T-helper 1 cell treated with Interleukin-12 subunit alpha and Interleukin-12 subunit beta and Interleukin-4 antibody, amounts not matched to agents 30 μg/mL and 1 μg/mL, for 36 hours (primary cell): ENCODE results near the gene HERC4.
"Not testable (repeated sequence)": the region's sequence is repeated elsewhere in the genome, so short reads cannot be mapped to it uniquely, and the experiment has no call there.

ENCODE experiments used
- H3K27ac Mint-ChIP-seq: one replicate; pipeline ENCODE4 v1.8.0; 2021; ENCODE audit warnings: mild to moderate bottlenecking, mixed read lengths
- H3K27me3 Mint-ChIP-seq: one replicate; pipeline ENCODE4 v1.8.0; 2021; ENCODE audit warnings: low read depth, mixed read lengths
- H3K36me3 Mint-ChIP-seq: one replicate; pipeline ENCODE4 v1.8.0; 2021; ENCODE audit warnings: low read depth, mixed read lengths
- H3K4me1 Mint-ChIP-seq: one replicate; pipeline ENCODE4 v1.8.0; 2021; ENCODE audit warnings: low read depth, mixed read lengths
- H3K4me3 Mint-ChIP-seq: one replicate; pipeline ENCODE4 v1.8.0; 2021; ENCODE audit warnings: mild to moderate bottlenecking, moderate library complexity, mixed read lengths
- H3K9me3 Mint-ChIP-seq: one replicate; pipeline ENCODE4 v1.8.0; 2021; ENCODE audit warnings: mixed read lengths

HERC4 gene

DNA sequence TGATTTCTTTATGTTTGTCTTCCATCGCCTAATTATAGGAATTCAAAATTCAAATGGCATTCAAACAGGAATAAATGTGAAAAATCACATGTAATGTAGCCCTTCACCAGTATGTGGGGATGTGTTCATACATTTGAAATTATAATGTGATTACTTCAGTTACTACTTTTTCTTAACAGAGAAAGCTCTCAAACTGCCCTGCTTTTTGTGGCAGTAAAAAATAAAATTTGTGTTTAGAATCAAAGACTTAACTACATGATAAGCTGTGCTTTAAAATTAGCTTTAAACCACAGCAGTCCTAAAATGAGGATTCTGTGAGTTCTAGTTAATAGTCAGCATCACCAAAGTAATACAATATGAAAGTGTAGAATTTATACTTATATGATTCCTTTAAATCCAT, 7.8 kb upstream of the HERC4 start:
- Mint-ChIP-seq H3K4me1 (peaks cover 8% of the 10 kb centered on the region), H3K27me3 (peaks cover 11% of the 10 kb centered on the region), H3K9me3 (no peaks in the 10 kb centered on the region), H3K27ac (no peak overlapping the region), H3K36me3 (no peaks in the 10 kb centered on the region), H3K4me3 (no peak overlapping the region)

DNA sequence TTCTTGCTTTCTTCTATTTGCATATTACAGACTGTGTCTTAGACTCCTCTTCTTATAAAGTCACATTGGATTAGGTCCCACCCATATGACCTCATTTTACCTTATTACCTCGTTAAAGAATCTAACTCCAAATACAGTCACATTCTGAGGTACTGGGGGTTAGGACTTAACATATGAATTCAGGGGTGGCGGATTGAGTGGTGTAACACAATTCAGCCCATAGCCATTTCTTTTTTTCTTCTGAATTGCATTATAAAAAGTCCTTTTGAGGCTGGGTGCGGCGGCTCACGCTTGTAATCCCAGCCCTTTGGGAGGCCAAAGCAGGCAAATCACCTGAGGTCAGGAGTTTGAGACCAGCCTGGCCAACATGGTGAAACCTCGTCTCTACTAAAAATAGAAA, 6.8 kb upstream of the HERC4 start:
- H3K4me1 Mint-ChIP-seq = peaks cover 2% of the 10 kb centered on the region
- no peaks in the 10 kb centered on the region for H3K9me3 Mint-ChIP-seq
- H3K27ac Mint-ChIP-seq = no peak overlapping the region
- H3K36me3 Mint-ChIP-seq = no peaks in the 10 kb centered on the region
- H3K27me3 Mint-ChIP-seq = peaks cover 11% of the 10 kb centered on the region
- H3K4me3 Mint-ChIP-seq = no peak overlapping the region

DNA sequence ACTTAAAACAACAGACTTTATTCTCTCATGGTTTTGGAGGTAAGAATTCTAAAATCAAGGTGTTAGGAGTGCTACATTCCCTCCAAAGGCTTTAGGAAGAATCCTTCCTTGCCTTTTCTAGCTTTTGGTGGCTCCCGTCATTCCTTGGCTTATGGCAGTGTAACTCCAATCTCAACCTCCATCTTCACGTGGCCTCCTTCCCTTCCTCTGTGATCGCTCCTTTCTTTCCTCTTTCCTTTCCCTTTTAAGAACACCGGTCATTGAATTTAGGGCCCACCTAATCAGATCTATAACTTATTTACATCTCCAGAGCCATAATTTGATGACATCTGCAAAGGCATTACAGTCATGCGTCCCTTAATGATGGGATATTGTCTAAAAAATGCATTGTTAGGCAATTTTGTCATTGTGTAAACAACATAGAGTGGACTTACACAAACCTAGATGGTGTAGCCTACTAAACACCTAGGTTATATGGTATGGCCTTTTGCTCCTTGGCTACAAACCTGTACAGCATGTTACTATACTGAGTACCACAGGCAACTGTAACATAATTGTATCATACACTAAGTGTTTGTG, 5.9 kb upstream of the HERC4 start:
- Mint-ChIP-seq H3K27ac (no peak overlapping the region), H3K4me3 (no peak overlapping the region), H3K9me3 (no peaks in the 10 kb centered on the region), H3K27me3 (peaks cover 11% of the 10 kb centered on the region), H3K4me1 (peaks cover 2% of the 10 kb centered on the region), H3K36me3 (no peaks in the 10 kb centered on the region)

DNA sequence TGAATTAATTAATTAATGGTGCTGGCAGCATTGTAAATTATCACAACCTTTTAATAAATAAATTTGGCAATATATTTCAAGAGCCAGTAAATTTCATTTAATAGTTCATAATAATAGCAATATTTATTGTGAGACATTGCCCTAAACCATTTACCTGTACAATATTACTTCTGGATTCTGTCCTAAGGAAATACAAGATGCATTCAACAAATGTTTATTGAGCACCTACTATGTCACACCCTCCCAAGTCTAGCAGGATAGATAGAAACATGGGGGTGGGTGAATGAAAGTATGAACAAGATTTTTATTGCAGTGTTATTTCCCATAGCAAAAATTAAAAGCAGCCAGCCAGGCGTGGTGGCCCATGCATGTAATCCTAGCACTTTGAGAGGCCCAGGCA, 4.4 kb upstream of the HERC4 start:
- Mint-ChIP-seq H3K27me3 (peaks cover 11% of the 10 kb centered on the region), H3K4me3 (no peak overlapping the region), H3K4me1 (peaks cover 7% of the 10 kb centered on the region), H3K36me3 (no peaks in the 10 kb centered on the region), H3K9me3 (no peaks in the 10 kb centered on the region), H3K27ac (no peak overlapping the region)

DNA sequence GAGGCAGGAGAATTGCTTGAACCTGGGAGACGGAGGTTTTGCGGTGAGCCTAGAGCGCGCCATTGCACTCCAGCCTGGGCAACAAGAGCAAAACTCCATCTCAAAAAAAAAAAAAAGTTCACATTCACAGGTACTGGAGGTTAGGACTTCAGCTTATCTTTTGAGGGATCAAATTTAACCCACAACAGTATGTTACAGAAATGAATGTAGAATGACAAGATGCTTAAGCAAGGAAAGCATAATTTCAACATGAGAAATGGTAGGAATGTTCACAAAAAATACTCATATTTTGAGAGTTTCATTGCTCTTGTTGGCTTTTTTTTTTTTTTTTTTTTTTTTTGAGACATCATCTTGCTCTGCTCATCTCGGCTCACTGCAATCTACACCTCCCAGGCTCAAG, 1.9 kb upstream of the HERC4 start:
- no peak overlapping the region for H3K27ac Mint-ChIP-seq
- peaks cover 5% of the 10 kb centered on the region for H3K36me3 Mint-ChIP-seq
- peaks cover 5% of the 10 kb centered on the region for H3K27me3 Mint-ChIP-seq
- H3K9me3 Mint-ChIP-seq = no peaks in the 10 kb centered on the region
- H3K4me1 Mint-ChIP-seq = peaks cover 22% of the 10 kb centered on the region
- H3K4me3 Mint-ChIP-seq = no peak overlapping the region

DNA sequence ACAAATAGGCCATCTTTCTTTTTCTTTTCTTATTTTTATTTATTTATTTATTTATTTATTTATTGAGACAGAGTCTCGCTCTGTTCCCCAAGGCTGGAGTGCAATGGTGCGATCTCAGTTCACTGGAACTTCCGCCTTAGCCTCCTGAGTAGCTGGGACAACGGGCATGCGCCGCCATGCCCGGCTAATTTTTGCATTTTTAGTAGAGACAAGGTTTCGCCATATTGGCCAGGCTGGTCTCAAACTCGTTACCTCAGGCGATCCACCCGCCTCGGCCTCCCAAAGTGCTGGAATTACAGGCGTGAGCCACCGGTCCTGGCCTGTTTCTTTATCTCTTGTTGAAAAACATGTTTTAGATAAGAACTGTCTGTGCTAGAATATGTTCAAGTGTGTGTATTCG, 998 bp upstream of the HERC4 start:
- H3K27me3 Mint-ChIP-seq, H3K4me3 Mint-ChIP-seq, H3K9me3 Mint-ChIP-seq, H3K36me3 Mint-ChIP-seq, H3K27ac Mint-ChIP-seq: not testable (repeated sequence)
- peaks cover 26% of the 10 kb centered on the region for H3K4me1 Mint-ChIP-seq

DNA sequence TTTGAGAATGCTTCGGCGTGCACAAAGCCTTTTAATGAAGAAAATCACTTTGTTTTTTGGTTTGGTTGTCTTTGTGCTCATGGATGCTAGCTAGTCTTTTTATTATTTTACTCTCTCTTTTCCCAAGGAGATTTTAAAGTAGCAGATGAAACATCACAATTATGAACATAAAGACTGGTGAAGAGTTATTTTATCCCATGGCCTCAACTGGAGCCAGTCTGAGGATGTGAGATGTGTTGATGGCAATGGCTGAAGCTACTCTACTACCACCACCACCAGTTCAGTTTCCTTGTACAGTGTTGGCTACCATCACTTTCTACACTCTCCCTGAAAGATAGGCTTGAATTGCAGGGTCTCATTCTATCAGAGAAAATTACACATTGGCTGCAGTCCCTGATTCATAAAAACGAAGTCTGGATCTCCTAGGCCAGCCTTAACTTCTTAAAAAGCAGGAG, 494 bp upstream of the HERC4 start:
- peak overlapping the region; percentile 75 for H3K27ac Mint-ChIP-seq
- peaks cover 31% of the 10 kb centered on the region for H3K4me1 Mint-ChIP-seq
- H3K9me3 Mint-ChIP-seq = no peaks in the 10 kb centered on the region
- peaks cover 13% of the 10 kb centered on the region for H3K36me3 Mint-ChIP-seq
- H3K4me3 Mint-ChIP-seq = peak overlapping the region; percentile 93
- H3K27me3 Mint-ChIP-seq = no peaks in the 10 kb centered on the region

DNA sequence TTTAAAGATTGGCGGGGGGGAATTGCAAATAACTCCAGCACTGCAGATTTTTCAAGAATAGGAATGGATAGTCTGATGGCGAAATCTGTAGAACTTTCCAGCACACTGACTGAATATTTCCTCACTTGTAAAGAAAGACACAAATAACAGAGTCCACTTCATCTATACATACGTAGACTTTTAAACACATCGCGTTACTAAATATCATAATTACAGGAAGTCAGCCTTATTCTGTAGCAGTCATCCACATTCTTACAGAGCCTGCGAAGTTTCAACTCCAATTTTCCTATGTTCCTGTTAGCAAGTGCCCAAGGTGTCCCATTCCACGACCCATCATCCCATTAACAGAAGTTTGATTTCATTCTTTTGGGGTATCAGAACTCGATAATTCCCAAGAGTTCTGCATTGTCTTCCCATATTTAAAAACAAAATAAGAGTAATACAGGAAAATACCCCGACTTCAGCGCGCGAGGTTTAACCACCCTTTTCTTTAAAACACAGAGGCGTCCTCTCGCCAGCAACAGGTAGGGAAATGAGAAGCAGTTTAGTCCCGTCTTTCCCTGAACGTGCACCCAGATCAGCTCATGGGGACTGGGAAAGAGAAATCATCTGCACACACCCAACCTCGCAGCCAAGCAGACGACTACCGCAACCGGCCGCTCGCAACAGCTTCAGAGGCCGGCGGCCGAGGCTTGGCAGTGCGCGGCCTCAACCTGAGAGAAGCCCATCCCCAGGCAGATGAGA, 880 bp downstream of the HERC4 start:
- peaks cover 15% of the 10 kb centered on the region for H3K36me3 Mint-ChIP-seq
- H3K4me3 Mint-ChIP-seq = peak overlapping the region; percentile 93
- peaks cover 34% of the 10 kb centered on the region for H3K4me1 Mint-ChIP-seq
- H3K9me3 Mint-ChIP-seq = no peaks in the 10 kb centered on the region
- H3K27me3 Mint-ChIP-seq = no peaks in the 10 kb centered on the region
- peak overlapping the region; percentile 87 for H3K27ac Mint-ChIP-seq

DNA sequence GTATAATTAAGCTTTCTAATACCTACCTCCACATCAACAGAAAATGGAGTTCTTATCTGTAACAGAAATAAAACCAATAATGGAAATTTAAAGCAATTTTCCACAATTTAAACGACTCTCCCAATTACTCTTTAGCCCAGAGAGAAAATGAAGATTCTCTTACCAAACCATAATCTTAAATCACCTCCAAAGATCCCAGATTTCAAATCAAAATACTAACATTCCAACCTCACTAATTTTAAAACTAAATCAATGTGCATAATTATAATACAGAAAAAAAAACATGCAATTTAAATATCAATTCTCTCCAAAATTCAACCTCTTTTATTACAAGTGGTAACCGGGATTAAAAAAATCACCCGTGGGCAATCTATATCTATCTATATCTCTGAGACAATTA, 1.5 kb downstream of the HERC4 start:
- Mint-ChIP-seq H3K4me3 (peak overlapping the region; percentile 93), H3K27ac (no peak overlapping the region), H3K36me3 (peaks cover 18% of the 10 kb centered on the region), H3K9me3 (no peaks in the 10 kb centered on the region), H3K27me3 (no peaks in the 10 kb centered on the region), H3K4me1 (peaks cover 35% of the 10 kb centered on the region)

DNA sequence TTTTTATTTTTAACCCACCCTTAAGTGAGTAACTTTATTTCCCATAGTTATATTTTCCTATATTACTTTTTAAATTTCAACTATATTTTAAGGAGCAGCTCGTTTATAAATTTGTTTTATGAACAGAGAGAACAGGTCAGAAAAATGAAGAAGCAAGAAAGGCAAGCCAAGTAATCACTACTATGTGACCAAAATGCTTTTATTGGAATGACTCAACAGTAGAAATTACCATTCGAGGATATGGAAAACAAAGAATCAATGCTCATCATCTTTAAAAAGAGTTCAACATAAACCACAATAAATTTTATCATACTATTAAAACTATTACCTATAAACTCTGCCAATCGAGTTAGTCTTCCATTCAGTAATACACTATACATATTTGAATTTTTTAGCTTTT, 7.6 kb downstream of the HERC4 start:
- Mint-ChIP-seq H3K9me3 (no peaks in the 10 kb centered on the region), H3K4me3 (no peak overlapping the region), H3K27me3 (no peaks in the 10 kb centered on the region), H3K36me3 (peaks cover 20% of the 10 kb centered on the region), H3K27ac (no peak overlapping the region), H3K4me1 (peaks cover 24% of the 10 kb centered on the region)

DNA sequence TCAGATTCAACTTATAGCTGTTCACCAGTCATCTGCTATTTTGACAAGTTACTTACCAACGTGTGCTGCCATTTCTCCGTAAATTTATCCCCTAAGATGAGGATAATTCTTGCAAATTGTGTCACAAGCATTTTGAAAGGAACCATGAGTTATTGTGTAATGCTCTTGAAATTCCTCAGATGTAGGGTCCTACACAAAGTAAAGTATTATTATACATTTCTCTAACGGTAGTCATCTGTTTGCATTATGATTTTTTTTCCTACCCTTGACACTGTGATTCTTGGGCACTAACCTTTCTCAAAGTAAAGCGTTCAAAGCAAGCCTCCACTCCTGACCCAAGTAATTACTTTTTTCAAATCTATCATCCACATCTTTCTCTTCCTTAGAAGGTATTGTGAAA, 8.1 kb downstream of the HERC4 start:
- no peaks in the 10 kb centered on the region for H3K9me3 Mint-ChIP-seq
- H3K36me3 Mint-ChIP-seq = peaks cover 24% of the 10 kb centered on the region
- H3K27me3 Mint-ChIP-seq = no peaks in the 10 kb centered on the region
- peaks cover 25% of the 10 kb centered on the region for H3K4me1 Mint-ChIP-seq
- H3K27ac Mint-ChIP-seq = no peak overlapping the region
- no peak overlapping the region for H3K4me3 Mint-ChIP-seq

DNA sequence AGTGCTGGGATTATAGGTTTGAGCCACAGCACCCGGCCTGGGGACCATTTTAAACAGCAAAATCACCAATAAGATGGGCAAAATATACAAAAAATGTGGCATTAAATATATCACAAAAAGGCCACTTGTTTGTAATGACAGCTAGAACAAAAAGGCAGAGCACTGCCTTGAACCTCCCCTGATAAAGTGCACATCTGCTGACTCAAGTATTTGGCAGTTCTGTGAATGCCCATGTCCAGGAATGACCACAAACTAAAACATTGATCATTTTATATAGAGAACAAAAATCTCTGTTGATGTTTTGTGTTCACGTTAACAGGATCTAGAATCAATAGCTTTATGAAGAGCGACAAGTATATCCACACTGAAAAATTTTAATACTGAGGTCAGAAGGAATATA, 21.5 kb downstream of the HERC4 start:
- Mint-ChIP-seq H3K27ac (no peak overlapping the region), H3K9me3 (no peaks in the 10 kb centered on the region), H3K27me3 (no peaks in the 10 kb centered on the region), H3K4me3 (no peak overlapping the region), H3K36me3 (peaks cover 5% of the 10 kb centered on the region), H3K4me1 (peaks cover 11% of the 10 kb centered on the region)

DNA sequence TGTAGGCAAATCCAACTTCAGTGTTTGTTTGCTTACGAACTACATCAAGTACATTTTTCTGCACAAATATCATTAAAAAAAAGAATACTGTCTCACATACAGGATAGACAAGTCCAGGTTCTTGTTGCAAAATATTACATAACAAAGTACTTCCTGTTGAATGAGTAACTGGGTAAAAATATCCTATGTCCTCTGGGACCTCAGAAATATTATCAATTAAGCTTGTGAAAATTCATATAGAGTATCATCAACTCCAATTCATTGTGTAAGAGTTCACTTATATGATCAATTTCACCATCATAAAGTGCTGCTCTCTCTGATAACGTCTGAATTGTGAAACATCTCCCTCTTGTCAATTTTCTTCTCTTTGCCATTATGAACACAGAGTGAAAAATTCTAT, 22.6 kb downstream of the HERC4 start:
- Mint-ChIP-seq H3K4me3 (no peak overlapping the region), H3K4me1 (peaks cover 15% of the 10 kb centered on the region), H3K36me3 (peaks cover 6% of the 10 kb centered on the region), H3K27me3 (no peaks in the 10 kb centered on the region), H3K9me3 (no peaks in the 10 kb centered on the region), H3K27ac (no peak overlapping the region)

DNA sequence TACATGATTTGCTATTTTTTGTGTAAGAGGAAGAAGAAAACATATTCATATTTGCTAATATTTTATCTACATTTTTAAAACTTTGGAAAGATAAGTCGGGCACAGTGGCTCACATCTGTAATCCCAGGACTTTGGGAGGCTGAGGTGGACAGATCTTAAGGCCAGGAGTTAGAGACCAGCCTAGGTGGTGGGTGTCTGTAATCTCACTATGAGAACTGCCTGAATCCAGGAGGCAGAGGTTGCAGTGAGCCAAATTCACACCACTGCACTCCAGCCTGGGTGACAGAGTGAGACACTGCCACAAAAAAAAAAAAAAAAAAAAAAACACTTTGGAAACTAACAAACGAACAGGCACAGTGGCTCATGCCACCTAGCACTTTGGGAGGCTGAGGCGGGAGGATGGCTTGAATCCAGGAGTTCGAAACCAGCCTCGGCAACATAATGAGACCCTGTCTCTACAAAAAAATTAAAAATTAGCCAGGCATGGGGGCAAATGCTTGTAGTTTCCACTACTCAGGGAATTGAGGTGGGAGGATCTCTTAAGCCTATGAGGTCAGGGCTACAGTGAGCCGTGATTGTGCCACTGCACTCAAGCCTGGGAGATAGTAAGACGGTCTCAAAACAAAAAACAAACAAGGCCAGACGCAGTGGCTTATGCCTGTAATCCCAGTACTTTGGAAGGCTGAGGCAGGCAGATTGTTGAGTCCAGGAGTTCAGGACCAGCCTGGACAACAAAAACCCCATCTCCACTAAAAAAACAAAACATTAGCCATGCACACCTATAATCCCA, 25.6 kb downstream of the HERC4 start:
- H3K4me3 Mint-ChIP-seq = no peak overlapping the region
- peaks cover 17% of the 10 kb centered on the region for H3K4me1 Mint-ChIP-seq
- peaks cover 10% of the 10 kb centered on the region for H3K36me3 Mint-ChIP-seq
- no peak overlapping the region for H3K27ac Mint-ChIP-seq
- no peaks in the 10 kb centered on the region for H3K27me3 Mint-ChIP-seq
- no peaks in the 10 kb centered on the region for H3K9me3 Mint-ChIP-seq
